HepG2 (cell line): Measurements from ENCODE around the gene CDT1. TPM values are rescaled to one million over a fixed set of nuclear protein-coding genes. Genes with fewer than 3 reads are reported as not detected.

Experiments
- ATAC-seq: fragments of 200-7000 bp; cut with Tn5 transposase; 3 replicates; pipeline ENCODE4 v1.9.1; 2020; ENCODE audit warnings: mild to moderate bottlenecking, moderate library complexity
- BruUV-seq: library from RNA; stranded (reverse); fragments of 400-500 nt; replicated peaks from 2 replicates; lab custom pipeline; 2021; lab: Mats Ljungman, UMichigan
- CTCF ChIA-PET: fragments of 300-600 bp; formaldehyde crosslinking; extraction: SDS; loops from one replicate; lab custom pipeline; 2021; ENCODE audit warnings: low total read pairs, inconsistent platforms, low intra/inter-chr PET ratio; lab: Yijun Ruan, JAX
- POLR2A ChIA-PET: fragments of 350-600 bp; sonication (Branson Sonifier 250); formaldehyde crosslinking; loops from one replicate; lab custom pipeline; 2020; ENCODE audit warnings: antibody characterized with exemption, inconsistent platforms; lab: Yijun Ruan, JAX
- DNase-seq: peaks from one replicate; pipeline ENCODE4 v3.0.0-alpha.2; 2015; ENCODE audit warnings: low spot score
- FAIRE-seq: peaks from 3 replicates; lab custom pipeline; 2011; peaks lifted over from hg19 to GRCh38; lab: Jason Lieb, UNC
- H2AFZ ChIP-seq: one replicate; pipeline ENCODE4 v1.6.1; 2011; ENCODE audit warnings: low read length, inconsistent platforms
- H3K27ac ChIP-seq: fragments of 300-600 bp; 3 replicates; pipeline ENCODE4 v1.8.0; 2011; ENCODE audit warnings: mixed run types, mild to moderate bottlenecking, mixed read lengths, low read length, inconsistent platforms; ENCODE audit not compliant: insufficient read depth; ENCODE audit errors: extremely low read length
- H3K27me3 ChIP-seq, 2 experiments: fragments of 200-600 bp in 1 of 2; 2 replicates in 1 of 2; 3 replicates in 1 of 2; pipeline versions ENCODE4 v1.6.0 to v1.8.0; 2011; ENCODE audit warnings: low read length in 2 of 2, mild to moderate bottlenecking in 2 of 2, moderate library complexity in 2 of 2, inconsistent platforms in 1 of 2; ENCODE audit not compliant: insufficient read depth in 2 of 2, control insufficient read depth in 1 of 2
- H3K36me3 ChIP-seq, 2 experiments: fragments of 200-600 bp in 1 of 2; replicated peaks in 1 of 2; 2 replicates in 1 of 2; 3 replicates in 1 of 2; pipeline versions ENCODE4 v1.5.1 to v1.8.0; 2011; ENCODE audit warnings: low read length in 2 of 2, inconsistent platforms in 1 of 2; ENCODE audit not compliant: insufficient read depth in 2 of 2, control insufficient read depth in 1 of 2
- H3K4me1 ChIP-seq: 2 replicates; pipeline ENCODE4 v1.5.1; 2012; ENCODE audit warnings: low read length, inconsistent platforms; ENCODE audit not compliant: insufficient read depth
- H3K4me2 ChIP-seq: 2 replicates; pipeline ENCODE4 v1.6.0; 2011; ENCODE audit warnings: low read depth, low read length, inconsistent platforms
- H3K4me3 ChIP-seq, 3 experiments: fragments of 200-600 bp in 1 of 3; sonication (generic), shearing (Covaris generic) in 1 of 3; replicated peaks in 1 of 3; 2 replicates each; pipeline ENCODE4 v1.5.1; 2011 to 2016; ENCODE audit warnings: low read length in 3 of 3, inconsistent platforms in 2 of 3, low read depth in 2 of 3, mild to moderate bottlenecking in 2 of 3, control low read depth in 1 of 3, mixed read lengths in 1 of 3; ENCODE audit not compliant: insufficient read depth in 1 of 3
- H3K79me2 ChIP-seq: one replicate; pipeline ENCODE4 v1.6.1; 2011; ENCODE audit warnings: low read length, inconsistent platforms; ENCODE audit not compliant: insufficient read depth
- H3K9ac ChIP-seq: 2 replicates; pipeline ENCODE4 v1.6.0; 2011; ENCODE audit warnings: mild to moderate bottlenecking, low read depth, low read length, inconsistent platforms; ENCODE audit not compliant: insufficient read depth
- H3K9me3 ChIP-seq: 2 replicates; pipeline ENCODE4 v1.5.1; 2012; ENCODE audit warnings: mild to moderate bottlenecking, low read length
- H4K20me1 ChIP-seq: 2 replicates; pipeline ENCODE4 v1.6.0; 2011; ENCODE audit warnings: inconsistent platforms, mild to moderate bottlenecking, low read length, moderate library complexity; ENCODE audit not compliant: insufficient read depth
- CENPBD1 ChIP-seq: sonication (generic); formaldehyde crosslinking; IDR thresholded peaks from 2 replicates; pipeline ENCODE4 v1.8.0; 2022; ENCODE audit warnings: missing genetic modification reagents, low read depth, mild to moderate bottlenecking, borderline replicate concordance
- CHCHD3 ChIP-seq: sonication (generic); formaldehyde crosslinking; IDR thresholded peaks from 2 replicates; pipeline ENCODE4 v1.8.0; 2022; ENCODE audit warnings: mild to moderate bottlenecking, missing genetic modification reagents, moderate library complexity
- TCF12 ChIP-seq, 2 experiments: fragments of 450-650 bp in 1 of 2; sonication (generic) in 1 of 2; formaldehyde crosslinking in 1 of 2; IDR thresholded peaks; 2 replicates each; pipeline versions ENCODE4 v1.6.1 to v1.8.0; 2017 to 2022; ENCODE audit warnings: antibody characterized with exemption in 1 of 2, mild to moderate bottlenecking in 1 of 2, missing genetic modification reagents in 1 of 2, moderate library complexity in 1 of 2
- ZBTB46 ChIP-seq: sonication (generic); formaldehyde crosslinking; IDR thresholded peaks from 2 replicates; pipeline ENCODE4 v1.4.0; 2020; ENCODE audit warnings: mild to moderate bottlenecking, missing genetic modification reagents, borderline replicate concordance
- ZNF83 ChIP-seq: sonication (generic); formaldehyde crosslinking; IDR thresholded peaks from 2 replicates; pipeline ENCODE4 v1.4.0; 2020; ENCODE audit warnings: missing genetic modification reagents, mild to moderate bottlenecking, borderline replicate concordance
- WGBS: methylation state at CpG from one replicate; pipeline ENCODE4 v1.1.6; 2017; ENCODE audit warnings: low lambda C conversion rate; 5-methylcytosine and 5-hydroxymethylcytosine counted together
- in situ Hi-C: cut with HindIII; loops from 2 replicates; pipeline ENCODE4 v1.10.0; 2017; ENCODE audit warnings: low pct_unique_long_range_greater_than_20kb; ENCODE audit not compliant: extremely low pct_ligation_motif_present
- intact Hi-C: fragments of 100-400 bp; cut with micrococcal nuclease; formaldehyde crosslinking; loops from one replicate; pipeline ENCODE4 v1.10.0; 2022; ENCODE audit not compliant: unreplicated experiment
- polyA plus RNA-seq, 8 experiments: library from polyadenylated mRNA; depleted of rRNA in 3 of 8; stranded (reverse) in 7 of 8; unstranded in 1 of 8; fragments of >200 nt; fragmentation: Illumina TruSeq in 4 of 8; extraction: Trizol in 4 of 8; gene quantifications; 2 replicates each; pipeline versions ENCODE4 v1.2.1 to v1.2.3, GENCODE V29; 2011 to 2016; ENCODE audit warnings: low read depth in 4 of 8, missing spikeins in 1 of 8, mixed read lengths in 1 of 8; ENCODE audit not compliant: insufficient read depth in 1 of 8
- total RNA-seq, 5 experiments: library from RNA; depleted of rRNA; stranded (reverse); fragments of >200 nt; fragmentation: Illumina TruSeq; extraction: Trizol; gene quantifications; 2 replicates each; pipeline ENCODE4 v1.2.3, GENCODE V29; 2016; ENCODE audit warnings: low read depth in 1 of 5
- TF ChIP-seq, protein P1 (sequence below): sonication (generic); formaldehyde crosslinking; IDR thresholded peaks from 2 replicates; pipeline ENCODE4 v1.4.0; 2020; ENCODE audit warnings: missing genetic modification reagents
- TF ChIP-seq, protein P2 (sequence below): sonication (generic); formaldehyde crosslinking; IDR thresholded peaks from 2 replicates; pipeline ENCODE4 v1.4.0; 2020; ENCODE audit warnings: missing genetic modification reagents, mild to moderate bottlenecking, borderline replicate concordance
- TF ChIP-seq, protein P3 (sequence below): sonication (generic); formaldehyde crosslinking; IDR thresholded peaks from 2 replicates; pipeline ENCODE4 v1.5.0; 2020; ENCODE audit warnings: mild to moderate bottlenecking, missing genetic modification reagents, borderline replicate concordance

The CDT1 gene
- total and polyA plus RNA-seq, 2 of the 13 experiments (the other 11 are each of a cell fraction or from before 2014, with no cell fraction given) = 23.1 to 23.8 TPM

GRCh38 chr16:88800277-88800592 lies 3.4 kb upstream of the CDT1 start:
- H3K4me1 ChIP-seq = peaks cover 39% of the 10 kb centered on the region
- H3K9me3 ChIP-seq = no peaks in the 10 kb centered on the region
- no peaks in the 10 kb centered on the region for H4K20me1 ChIP-seq
- ATAC-seq (no peak), FAIRE-seq (no peak), DNase-seq (no peak)
- no TSS peak for BruUV-seq
- peaks cover 12% of the 10 kb centered on the region for H3K79me2 ChIP-seq
- in situ Hi-C loops = loop anchor here (5.0 kb wide), 1 partner anchor 43 kb away; no protein-coding TSS in a partner anchor
- peaks cover 0 to 2% of the 10 kb centered on the region in 2 experiments; a peak in 2 of 5 replicates for H3K36me3 ChIP-seq
- H2AFZ ChIP-seq = no peak overlapping the region
- H3K27me3 ChIP-seq = no peaks in the 10 kb centered on the region
- WGBS = 68% methylated on average over 6 of the region's 6 CpGs
- H3K9ac ChIP-seq = no peak overlapping the region
- H3K4me3 ChIP-seq = no peak overlapping the region
- H3K27ac ChIP-seq = no peak overlapping the region
- no peak overlapping the region for H3K4me2 ChIP-seq
- intact Hi-C loops = no loop called here
- ChIA-PET CTCF (no interaction called here), POLR2A (interaction anchor here (1.0 to 2.5 kb wide), 3 partner anchors 10 to 16 kb away, joined by 3 to 11 read pairs (median 4); no protein-coding TSS in a partner anchor)
- no peak for TF ChIP-seq TCF12 (IDR thresholded peaks at IDR 0.05)
- TF ChIP-seq TCF12 (CRISPR knock-in tag; IDR thresholded peaks at IDR 0.05) = no peak
- TF ChIP-seq, protein P1, sequence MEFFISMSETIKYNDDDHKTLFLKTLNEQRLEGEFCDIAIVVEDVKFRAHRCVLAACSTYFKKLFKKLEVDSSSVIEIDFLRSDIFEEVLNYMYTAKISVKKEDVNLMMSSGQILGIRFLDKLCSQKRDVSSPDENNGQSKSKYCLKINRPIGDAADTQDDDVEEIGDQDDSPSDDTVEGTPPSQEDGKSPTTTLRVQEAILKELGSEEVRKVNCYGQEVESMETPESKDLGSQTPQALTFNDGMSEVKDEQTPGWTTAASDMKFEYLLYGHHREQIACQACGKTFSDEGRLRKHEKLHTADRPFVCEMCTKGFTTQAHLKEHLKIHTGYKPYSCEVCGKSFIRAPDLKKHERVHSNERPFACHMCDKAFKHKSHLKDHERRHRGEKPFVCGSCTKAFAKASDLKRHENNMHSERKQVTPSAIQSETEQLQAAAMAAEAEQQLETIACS (CRISPR knock-in tag) = no peak
- TF ChIP-seq, protein P2, sequence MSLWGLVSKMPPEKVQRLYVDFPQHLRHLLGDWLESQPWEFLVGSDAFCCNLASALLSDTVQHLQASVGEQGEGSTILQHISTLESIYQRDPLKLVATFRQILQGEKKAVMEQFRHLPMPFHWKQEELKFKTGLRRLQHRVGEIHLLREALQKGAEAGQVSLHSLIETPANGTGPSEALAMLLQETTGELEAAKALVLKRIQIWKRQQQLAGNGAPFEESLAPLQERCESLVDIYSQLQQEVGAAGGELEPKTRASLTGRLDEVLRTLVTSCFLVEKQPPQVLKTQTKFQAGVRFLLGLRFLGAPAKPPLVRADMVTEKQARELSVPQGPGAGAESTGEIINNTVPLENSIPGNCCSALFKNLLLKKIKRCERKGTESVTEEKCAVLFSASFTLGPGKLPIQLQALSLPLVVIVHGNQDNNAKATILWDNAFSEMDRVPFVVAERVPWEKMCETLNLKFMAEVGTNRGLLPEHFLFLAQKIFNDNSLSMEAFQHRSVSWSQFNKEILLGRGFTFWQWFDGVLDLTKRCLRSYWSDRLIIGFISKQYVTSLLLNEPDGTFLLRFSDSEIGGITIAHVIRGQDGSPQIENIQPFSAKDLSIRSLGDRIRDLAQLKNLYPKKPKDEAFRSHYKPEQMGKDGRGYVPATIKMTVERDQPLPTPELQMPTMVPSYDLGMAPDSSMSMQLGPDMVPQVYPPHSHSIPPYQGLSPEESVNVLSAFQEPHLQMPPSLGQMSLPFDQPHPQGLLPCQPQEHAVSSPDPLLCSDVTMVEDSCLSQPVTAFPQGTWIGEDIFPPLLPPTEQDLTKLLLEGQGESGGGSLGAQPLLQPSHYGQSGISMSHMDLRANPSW (CRISPR knock-in tag) = no peak
- TF ChIP-seq ZBTB46 (CRISPR knock-in tag) = no peak
- TF ChIP-seq CENPBD1 = no peak
- no peak for TF ChIP-seq ZNF83
- TF ChIP-seq, protein P3, sequence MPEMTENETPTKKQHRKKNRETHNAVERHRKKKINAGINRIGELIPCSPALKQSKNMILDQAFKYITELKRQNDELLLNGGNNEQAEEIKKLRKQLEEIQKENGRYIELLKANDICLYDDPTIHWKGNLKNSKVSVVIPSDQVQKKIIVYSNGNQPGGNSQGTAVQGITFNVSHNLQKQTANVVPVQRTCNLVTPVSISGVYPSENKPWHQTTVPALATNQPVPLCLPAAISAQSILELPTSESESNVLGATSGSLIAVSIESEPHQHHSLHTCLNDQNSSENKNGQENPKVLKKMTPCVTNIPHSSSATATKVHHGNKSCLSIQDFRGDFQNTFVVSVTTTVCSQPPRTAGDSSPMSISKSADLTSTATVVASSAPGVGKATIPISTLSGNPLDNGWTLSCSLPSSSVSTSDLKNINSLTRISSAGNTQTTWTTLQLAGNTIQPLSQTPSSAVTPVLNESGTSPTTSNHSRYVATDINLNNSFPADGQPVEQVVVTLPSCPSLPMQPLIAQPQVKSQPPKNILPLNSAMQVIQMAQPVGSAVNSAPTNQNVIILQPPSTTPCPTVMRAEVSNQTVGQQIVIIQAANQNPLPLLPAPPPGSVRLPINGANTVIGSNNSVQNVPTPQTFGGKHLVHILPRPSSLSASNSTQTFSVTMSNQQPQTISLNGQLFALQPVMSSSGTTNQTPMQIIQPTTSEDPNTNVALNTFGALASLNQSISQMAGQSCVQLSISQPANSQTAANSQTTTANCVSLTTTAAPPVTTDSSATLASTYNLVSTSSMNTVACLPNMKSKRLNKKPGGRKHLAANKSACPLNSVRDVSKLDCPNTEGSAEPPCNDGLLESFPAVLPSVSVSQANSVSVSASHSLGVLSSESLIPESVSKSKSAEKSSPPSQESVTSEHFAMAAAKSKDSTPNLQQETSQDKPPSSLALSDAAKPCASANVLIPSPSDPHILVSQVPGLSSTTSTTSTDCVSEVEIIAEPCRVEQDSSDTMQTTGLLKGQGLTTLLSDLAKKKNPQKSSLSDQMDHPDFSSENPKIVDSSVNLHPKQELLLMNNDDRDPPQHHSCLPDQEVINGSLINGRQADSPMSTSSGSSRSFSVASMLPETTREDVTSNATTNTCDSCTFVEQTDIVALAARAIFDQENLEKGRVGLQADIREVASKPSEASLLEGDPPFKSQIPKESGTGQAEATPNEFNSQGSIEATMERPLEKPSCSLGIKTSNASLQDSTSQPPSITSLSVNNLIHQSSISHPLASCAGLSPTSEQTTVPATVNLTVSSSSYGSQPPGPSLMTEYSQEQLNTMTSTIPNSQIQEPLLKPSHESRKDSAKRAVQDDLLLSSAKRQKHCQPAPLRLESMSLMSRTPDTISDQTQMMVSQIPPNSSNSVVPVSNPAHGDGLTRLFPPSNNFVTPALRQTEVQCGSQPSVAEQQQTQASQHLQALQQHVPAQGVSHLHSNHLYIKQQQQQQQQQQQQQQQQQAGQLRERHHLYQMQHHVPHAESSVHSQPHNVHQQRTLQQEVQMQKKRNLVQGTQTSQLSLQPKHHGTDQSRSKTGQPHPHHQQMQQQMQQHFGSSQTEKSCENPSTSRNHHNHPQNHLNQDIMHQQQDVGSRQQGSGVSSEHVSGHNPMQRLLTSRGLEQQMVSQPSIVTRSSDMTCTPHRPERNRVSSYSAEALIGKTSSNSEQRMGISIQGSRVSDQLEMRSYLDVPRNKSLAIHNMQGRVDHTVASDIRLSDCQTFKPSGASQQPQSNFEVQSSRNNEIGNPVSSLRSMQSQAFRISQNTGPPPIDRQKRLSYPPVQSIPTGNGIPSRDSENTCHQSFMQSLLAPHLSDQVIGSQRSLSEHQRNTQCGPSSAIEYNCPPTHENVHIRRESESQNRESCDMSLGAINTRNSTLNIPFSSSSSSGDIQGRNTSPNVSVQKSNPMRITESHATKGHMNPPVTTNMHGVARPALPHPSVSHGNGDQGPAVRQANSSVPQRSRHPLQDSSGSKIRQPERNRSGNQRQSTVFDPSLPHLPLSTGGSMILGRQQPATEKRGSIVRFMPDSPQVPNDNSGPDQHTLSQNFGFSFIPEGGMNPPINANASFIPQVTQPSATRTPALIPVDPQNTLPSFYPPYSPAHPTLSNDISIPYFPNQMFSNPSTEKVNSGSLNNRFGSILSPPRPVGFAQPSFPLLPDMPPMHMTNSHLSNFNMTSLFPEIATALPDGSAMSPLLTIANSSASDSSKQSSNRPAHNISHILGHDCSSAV (CRISPR knock-in tag) = no peak
- no peak for TF ChIP-seq CHCHD3
